Spleen (tissue), 7 donors: ENCODE data around the gene PAX2.

Source experiments
- POLR2A ChIP-seq, 3 donors: fragments of 450-650 bp; IDR thresholded peaks; one replicate each; pipeline ENCODE4 v1.5.1; 2017; ENCODE audit warnings: antibody characterized with exemption in 3 of 3, mild to moderate bottlenecking in 1 of 3
- POLR2AphosphoS5 ChIP-seq, 3 donors: sonication (generic); formaldehyde crosslinking; IDR thresholded peaks; one replicate each; pipeline ENCODE4 v1.5.1; 2017; ENCODE audit warnings: antibody characterized with exemption in 3 of 3
- TF ChIP-seq, protein P1 (sequence below), 11 experiments: fragments of 200-600 bp in 7 of 11; fragments of 450-650 bp in 4 of 11; sonication (generic) in 4 of 11; IDR thresholded peaks in 8 of 11; conservative IDR thresholded peaks in 3 of 11; 1 replicate in 7 of 11; 2 replicates in 4 of 11; pipeline versions ENCODE4 v1.4.0 to v1.8.0; 2016 to 2021; ENCODE audit warnings: antibody characterized with exemption in 11 of 11, inconsistent platforms in 4 of 11, mild to moderate bottlenecking in 1 of 11
- donor health status: DM: no; HTN: no; CAD: no; lungs with moderate emphysema.
- donor health status: DM: no; HTN: no; CAD: no.
- donor health status: DM: no; HTN: no; CAD: no.

DNA sequence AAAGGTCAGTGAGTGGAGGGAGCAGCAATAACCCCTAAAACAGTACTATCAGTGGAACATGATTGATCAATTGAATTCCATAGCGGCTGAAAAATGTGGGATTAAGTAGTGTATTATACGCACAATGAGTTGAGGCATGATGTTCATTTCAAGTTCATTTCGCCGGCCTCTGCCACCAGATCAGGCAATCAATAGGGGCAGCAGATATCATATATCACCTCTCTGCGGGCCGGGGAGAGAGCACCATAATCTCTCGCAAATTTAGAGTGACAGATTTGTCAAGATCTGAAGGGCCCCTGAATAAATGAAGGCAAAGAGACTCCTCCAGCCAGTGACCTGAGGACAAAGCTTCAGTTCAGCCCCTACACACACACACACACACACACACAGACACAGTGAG is 58.5 kb downstream of the PAX2 start:
- TF ChIP-seq POLR2A (IDR thresholded peaks at IDR 0.05): no peak
- TF ChIP-seq POLR2AphosphoS5 (IDR thresholded peaks at IDR 0.05): no peak
- TF ChIP-seq, protein P1, sequence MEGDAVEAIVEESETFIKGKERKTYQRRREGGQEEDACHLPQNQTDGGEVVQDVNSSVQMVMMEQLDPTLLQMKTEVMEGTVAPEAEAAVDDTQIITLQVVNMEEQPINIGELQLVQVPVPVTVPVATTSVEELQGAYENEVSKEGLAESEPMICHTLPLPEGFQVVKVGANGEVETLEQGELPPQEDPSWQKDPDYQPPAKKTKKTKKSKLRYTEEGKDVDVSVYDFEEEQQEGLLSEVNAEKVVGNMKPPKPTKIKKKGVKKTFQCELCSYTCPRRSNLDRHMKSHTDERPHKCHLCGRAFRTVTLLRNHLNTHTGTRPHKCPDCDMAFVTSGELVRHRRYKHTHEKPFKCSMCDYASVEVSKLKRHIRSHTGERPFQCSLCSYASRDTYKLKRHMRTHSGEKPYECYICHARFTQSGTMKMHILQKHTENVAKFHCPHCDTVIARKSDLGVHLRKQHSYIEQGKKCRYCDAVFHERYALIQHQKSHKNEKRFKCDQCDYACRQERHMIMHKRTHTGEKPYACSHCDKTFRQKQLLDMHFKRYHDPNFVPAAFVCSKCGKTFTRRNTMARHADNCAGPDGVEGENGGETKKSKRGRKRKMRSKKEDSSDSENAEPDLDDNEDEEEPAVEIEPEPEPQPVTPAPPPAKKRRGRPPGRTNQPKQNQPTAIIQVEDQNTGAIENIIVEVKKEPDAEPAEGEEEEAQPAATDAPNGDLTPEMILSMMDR (IDR thresholded peaks at IDR 0.05 in 8 of 11, conservative IDR thresholded peaks at IDR 0.05 in 3 of 11): no peak
